HG03060 (cell line): ENCODE results near the gene GABBR2.

ENCODE experiments used
- ATAC-seq: cut with Tn5 transposase; IDR thresholded peaks from one replicate; pipeline ENCODE4 v1.9.1; 2021; ENCODE audit warnings: low read depth, moderate number of reproducible peaks; ENCODE audit not compliant: unreplicated experiment

Gene GABBR2

DNA sequence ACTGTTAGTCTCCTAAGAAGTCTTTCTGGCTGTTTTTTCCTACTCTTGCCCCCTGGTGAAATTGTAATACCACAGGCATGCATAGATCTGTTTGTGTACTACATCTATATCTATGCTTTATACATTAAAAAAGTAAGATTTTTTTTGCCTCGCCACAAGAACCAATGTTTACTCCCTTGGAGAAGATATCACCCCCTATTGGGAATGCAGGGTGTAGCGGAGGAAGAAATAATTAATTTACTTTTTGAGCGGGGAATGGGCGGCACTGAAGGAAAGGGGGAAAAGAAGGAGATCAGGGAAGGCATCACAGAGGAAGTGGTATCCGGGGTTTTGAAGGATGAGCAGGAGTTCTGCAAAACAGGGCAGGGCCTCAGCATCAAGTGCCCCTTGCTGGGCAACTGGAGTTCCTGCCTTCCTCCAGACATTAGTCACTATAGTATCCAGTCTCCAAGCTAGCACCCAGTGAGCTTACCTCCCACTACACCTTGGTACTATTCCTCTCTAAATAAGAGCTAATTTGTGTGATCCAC, 134.9 kb downstream of the GABBR2 start:
- ATAC-seq, result no peak

DNA sequence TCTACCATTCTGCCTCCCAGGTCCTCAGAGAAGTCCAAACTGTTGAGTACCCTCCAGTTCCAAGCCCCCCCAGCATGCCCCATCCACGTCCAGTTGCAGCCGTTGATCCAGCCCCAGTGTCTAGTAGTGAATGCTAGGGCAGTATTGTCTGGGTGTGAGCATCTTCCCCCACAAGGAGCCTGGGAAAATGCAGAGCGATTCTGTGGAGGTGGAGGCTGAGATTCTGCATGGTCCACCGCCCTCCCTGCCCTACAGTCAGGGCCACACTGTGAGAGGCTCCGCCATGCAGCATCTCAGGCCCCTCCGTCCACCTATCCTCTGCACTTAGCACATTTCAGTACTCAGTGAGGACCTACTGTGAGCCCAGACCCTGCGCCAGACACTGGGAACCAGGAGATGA, 135.9 kb downstream of the GABBR2 start:
- no peak for ATAC-seq

DNA sequence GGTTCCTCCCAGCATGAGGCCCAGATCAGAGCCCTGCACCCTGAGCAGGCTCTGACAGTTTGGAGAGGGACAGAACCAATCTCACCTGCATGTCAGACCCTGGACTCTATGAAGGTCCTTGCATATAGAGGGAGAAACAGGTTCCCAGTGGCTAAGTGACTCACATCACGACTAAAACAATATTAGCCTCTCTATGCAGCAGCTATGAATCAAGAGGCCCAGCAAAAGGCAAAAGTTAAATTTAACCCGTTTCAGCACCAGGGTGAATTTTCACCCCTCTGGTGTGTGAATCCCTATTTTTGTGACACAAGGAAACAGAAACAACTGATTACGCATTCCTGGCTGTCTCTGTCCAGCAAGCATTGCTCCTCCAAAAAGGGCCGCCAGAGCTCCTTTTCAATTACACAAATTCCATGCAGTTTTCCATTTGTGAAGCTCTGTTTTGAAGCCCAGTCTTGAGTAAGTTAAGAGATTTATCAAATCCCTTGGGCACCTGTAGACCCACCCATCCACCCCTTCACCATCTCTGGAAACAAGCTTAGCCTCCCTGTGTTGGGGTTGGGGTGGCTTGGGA, 136.6 kb downstream of the GABBR2 start:
- no peak for ATAC-seq

DNA sequence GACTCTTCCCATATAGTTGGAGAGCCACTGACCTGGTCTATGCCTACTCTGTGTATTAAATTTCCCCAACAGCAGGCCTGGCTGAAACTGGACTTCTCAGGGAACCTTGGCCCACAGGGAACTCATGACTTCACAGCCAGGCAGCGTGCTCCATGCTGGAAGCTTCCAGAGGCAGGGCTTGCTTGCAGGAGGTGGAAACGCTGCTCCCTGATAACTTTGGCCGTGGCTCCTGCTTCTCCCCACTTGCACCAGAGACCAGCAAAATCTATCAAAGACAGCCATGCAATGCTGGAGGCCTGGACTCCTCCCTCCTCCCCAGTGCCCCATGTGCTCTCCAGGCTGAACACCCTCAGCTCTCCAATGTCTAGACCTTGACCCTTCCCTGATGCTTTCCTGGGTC, 137.1 kb downstream of the GABBR2 start:
- ATAC-seq, result no peak

DNA sequence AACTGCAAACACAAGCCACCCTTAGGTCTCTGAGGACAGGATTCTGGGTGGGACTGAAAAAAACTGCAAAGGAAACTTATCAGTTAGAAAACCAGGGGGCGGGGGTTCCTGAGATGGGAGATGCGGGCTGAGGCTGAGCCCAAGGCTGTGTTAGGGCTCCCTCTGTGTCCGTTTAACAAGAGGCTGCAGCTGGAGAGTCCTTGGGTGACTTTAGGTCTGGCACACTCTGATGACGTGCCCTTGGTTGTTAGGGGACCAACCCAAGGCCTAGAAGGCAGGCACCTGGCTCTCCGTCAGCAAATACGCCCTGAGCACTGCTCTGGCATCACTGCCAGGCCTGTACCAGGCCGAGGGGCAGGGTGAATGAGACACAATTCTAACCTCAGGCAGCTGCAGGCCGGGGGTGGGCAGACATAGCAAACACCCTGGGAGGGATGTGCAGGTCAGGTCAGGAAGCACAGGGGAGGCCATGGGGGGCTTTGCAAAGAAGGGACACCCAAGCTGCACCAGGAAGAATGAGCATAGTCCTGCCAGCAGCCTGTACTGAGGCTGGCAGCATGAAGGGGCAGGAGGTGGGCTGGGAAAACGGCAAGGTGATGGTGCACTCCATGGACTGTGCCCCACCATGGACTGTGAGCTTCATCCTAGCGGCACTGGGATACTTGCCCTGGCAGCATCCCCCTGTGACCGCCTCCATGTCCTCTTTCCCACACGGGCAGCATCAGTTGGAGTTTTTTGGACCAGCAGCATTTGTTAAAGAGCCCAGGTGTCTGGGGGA, 137.9 kb downstream of the GABBR2 start:
- no peak for ATAC-seq

DNA sequence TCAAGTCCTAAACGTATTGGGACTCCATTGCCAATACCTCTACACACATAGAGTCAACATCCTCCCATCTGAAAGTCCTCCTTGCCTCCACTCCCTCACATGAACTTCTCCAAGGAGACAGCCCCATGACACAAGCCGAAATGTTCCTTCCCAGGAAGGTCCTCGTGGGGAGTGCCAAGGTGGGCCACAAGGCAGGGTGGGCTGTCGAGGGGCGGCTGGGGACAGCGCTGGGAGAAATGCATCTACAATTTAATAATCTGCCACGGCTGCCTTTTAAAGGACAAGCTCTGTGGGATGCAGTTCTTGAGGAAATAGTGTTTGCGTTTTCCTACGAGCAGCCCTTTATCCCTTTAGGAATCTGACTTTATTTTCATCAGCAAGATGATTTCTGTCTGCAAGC, 138.7 kb downstream of the GABBR2 start:
- ATAC-seq, result no peak

DNA sequence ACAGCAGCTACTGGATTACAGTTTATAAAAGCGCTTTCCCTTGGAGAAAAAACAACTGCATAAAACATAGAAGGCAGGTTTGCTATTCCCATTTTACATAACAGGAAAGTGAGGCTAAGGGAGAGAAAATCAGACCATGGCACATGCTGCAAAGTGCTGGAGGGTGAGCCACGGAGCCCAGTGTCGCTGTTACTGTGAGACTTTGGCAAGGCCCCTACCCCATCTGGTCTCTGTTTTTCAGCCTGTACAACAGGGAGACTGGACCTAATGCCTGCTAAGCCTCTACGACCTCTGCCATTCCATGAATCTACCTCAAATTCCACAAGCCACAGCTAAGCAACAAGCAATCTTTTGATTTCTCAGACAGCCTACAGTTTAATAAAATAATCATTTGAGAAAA, 139.2 kb downstream of the GABBR2 start:
- no peak for ATAC-seq

DNA sequence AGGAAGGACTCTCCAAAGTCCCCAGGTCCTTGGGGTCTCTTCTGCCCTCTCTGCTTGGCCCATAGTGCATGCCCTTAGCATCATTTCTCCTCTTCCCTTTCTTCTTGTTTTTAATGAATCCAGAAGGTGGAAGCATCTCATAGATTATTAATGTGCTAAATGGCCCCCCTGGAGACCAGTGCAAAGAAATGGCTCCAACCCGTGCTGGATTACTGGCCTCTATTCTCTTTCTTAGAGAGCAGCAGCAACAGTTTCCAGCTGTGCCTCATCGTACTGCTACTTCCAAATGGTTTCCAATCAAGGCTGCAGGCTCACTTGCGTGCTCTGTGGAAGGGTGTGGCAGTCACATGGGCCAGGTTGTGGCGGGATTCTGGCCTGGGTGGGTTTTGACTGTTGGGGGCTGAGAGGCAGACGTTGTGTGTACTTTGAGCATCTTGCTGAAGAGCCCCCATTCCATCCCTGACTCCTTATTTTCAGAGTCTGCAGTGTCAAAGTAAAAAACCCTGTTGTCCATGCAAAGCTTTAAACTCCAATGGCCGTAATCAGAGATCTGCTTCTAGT, 139.7 kb downstream of the GABBR2 start:
- ATAC-seq, result no peak

DNA sequence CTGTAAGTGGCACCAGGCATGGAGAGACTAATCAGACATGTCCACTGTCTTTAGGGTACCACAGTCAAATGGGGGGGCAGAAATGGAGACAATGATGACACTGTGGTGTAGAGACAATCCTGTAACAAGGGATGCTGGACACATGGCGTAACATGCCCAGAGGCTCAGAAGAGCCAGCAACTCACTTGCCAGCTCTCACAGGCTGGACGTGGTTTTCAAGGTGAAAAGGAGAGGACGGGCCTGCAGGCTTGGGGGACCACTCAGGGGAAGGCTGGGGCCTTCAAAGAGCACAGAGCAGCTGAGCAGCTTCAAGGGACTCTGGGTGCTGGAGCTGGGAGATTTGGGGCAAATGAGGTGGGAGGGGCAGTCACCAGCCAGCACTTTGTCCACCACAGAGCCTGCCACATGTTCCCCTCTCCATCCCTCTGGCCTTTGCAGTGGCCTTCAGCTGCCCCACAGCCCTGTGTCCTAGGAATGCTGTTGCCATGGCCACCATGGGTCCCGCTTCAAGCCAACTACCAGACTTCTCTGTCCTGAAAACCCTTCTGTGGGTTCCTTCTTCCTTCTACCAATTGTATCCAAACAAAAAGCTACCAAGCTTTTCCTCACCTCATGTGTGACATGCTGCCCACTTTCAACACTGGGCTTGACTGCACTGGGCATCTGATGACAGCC, 140.4 kb downstream of the GABBR2 start:
- ATAC-seq, result no peak

DNA sequence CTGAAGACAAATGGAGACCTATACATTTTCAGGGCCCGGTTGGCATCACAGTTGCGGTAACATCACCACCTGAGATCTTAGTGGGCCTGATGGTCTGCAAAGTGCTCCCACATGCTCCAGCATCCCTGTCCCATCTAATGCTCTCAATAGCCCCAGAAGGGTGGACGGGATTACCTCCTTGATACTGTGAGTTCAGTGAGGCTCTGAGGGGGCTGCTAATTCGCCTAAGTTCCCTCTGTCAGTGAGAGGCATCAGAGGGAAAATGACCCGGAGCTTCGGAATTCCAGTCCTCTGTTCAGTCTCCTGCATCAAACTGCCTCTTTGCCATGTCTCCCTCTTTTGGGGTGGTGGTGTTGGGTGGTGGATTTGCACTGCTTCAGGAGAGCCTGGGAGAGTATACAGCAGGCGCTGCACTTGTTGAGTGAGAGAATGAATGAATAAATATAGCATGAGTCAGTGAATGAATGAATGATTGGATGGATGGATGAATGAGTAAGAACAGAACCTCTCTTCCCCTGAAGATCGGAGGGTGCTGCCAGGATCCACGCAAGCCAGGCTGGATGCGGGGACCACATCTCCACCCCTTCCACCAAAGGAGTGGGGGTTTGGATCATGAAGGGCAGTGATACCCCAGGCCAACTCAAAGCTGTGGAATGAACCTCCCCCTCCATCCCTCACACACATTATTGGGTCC, 141.0 kb downstream of the GABBR2 start:
- ATAC-seq, result no peak

DNA sequence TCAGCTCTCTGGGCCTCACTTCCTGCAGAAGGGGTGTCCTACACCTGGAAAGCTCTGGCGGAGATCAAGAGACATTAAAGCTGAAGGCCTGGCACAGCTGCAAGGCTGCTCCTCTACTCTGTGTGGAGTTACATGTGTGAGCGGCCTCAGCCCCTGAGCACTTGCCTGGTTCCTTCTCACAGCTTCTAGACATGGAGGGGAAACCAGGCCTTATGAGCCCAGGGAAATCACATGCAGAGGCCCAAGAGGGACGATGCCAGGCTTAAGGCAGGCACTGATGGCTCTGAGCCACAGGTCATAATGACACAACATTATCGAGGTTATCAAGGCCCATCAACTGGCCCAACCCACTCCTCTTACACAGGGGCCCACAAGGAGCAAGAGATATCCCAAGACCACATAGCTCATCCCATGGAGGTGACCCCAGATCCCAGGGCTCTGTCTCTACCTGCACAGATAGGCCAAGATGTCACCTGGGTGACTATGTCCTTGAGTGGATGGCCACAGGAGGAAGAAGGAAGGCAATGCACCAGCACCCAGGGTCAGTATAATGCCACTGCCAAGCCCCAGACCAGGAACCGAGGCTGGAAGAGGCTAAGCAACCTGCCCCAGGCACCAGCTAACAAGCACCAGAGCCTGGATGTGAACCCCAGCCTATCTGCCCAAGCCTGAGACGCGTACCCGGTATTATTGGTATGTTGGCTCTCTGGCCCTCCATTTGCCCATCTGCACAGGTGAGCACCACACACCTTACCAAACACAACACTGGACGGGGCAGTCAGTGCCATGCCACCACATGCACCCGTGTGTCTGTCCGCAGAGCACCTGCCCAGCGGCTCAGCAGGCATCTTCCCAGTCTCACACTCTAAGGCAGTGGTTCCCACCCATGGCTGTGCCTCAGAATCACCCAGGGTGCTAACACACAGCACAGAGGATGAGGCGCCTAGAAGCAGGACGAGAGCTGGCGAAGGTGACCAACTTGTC, 143.3 kb downstream of the GABBR2 start:
- ATAC-seq, result no peak

DNA sequence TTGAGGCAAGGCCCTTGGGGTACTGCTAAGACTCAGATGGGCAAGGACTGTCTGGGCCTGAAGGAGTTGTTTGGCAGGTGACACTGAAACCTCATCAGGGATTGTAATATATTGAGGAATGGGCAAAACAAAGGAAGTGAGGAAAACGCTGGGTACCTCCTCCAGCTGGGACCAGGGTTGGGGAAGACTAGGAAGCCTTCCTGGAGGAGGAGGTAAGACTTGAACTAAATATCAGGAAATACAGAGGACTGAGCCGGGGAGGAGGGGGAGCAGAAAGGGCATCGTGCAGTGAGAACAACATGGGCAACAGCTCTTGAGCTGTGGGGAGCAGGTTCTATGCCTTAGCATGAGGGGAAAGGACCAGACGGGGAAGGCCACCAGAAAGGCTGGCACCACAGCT, 144.0 kb downstream of the GABBR2 start:
- no peak for ATAC-seq

DNA sequence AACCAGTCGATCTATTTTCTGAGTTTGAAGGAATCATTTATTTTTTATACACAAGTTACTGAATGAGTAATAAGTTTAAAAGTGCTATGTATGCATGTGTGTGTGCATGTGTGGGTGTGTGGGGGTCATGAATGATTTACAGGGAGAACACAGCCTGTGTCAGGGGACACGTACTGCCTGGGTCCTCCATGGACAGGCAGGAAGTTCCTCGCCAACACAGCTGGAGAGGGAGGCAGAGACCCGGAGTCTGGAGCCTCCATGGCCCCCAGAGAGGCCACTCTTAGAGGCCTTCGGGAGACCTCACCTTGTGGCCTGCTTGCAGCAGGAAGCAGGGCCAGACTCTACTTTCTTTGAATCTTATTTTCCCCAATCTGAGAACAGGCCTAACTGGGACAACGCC, 144.7 kb downstream of the GABBR2 start:
- ATAC-seq, result no peak

DNA sequence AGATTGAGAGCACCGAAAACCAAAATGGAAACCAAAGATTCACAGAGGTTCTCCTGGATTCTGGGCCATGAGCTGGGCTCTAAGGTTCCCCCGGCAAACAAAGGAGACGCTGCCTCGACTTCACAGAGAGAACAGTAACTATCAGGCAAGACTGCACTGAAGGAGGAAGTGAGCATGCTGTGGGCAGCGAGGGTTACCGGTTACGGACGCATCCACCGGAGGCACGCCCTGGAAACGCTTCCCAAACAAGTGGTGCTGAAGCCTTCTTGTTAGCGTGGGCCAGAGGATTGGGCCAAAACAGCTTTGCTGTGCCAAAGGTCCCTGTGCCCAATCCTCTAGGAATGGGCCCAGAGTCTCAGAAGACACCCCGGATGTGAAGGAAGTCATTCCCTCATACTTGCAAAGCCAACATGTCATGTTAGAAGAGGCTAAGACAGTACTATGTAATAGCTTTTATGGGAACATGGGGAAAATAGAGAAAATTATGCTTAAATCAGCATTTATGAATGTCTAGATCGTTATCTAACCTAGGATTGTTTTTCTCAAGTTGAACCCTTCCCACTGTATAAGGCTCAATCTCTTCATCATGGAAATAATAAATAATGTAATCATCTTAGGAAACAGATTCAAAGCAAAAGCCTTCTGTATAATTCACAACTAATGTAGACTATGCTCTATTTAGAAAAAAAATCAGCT, 145.4 kb downstream of the GABBR2 start:
- ATAC-seq, result no peak

DNA sequence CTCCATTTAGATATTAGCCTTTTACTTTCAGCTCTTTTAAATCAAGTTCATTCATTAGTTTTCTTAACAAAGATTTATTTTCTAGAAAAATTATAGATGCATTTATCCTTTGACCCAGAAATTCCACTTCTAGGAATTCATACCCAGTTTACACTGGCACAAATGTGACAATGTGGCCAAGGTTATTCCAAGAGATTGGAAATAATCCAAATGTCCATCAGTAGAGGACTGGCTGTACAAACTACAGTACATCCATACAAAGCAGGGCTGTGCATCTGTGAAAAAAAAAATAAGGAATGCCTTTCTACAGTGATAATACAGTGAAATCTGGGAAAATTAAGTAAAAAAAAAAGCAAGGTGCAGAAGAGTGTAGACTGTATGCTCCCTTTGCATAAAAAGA, 149.2 kb downstream of the GABBR2 start:
- no peak for ATAC-seq

DNA sequence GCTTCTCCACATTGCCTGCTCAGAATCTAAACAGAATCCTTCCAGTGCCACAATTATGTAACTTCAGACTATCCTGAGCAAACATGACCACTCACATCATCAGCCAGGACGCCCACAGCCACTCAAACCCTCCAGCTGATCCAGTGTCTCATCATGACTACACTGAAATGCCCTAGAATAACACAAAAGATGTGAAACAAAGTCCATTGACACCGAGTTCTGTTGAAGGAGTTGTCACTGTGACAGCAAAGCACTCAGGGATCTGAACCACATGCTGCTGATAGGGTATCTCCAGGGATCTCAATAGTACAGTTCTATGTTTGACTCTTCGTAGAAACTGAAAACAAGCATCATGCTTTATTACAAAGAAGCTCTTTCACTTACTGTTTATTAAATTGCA, 150.2 kb downstream of the GABBR2 start:
- ATAC-seq, result no peak

DNA sequence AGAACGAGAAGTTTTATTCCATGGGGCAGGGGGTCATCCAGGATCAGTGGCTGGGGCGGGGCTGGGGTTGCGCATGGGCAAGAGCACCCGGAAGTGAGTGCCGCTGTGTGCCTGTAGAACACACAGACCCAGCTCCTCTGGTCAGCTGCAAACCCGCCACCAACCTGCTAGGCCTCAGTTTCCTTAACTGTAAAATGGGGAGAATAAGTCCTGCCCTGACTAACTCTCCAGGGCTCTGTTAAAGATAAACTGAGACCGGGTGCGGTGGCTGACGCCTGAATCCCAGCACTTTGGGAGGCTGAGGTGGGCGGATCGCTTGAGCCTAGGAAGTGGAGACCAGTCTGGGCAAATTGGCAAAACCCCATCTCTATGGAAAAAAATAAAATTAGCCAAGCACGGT, 152.2 kb downstream of the GABBR2 start:
- no peak for ATAC-seq

DNA sequence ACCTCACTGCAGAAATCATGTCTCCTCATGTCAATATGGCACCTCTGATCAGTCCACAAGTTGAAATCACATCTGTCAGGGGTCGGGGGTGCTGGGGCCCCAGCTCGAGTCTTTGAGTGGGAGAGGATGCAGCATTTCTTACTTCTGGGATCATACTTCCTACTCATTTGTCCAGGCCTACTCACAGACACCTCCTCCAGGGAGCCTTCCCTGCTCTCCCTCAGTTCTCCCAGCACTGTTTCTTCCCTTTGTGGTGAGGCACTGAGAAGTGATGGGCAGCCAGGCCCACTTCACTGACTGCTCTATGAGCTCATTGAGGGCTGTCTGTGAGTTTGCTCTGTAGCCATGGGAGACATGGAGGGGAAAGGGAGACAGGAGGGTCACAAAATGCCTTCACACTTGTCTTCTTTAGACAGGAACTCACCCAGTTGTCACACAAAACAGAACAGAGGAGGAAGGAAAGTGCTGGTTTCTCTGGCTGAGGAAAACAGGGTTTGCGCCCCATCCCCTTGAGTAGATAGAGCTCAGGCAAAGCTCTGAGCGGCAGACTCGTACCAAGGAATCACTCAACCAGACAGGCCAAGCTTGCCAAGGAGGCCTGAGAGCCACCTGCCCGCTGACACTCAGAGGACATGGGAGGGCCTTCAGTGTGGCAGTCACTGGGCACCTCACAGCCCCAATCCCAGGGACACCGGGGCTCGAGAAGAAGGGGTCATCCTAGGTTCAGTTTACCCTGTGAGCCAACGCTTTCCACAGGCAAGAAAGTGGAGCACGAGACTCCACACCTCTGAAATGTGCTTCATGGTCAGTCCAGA, 152.9 kb downstream of the GABBR2 start:
- no peak for ATAC-seq
